ENCODE data around the gene CYB561.

CYB561 gene

GRCh38 chr17:63487014-63487339 is 40.9 kb upstream of the CYB561 start:
- no peak for FAIRE-seq

GRCh38 chr17:63486317-63487013 is 40.4 kb upstream of the CYB561 start:
- TF ChIP-seq POLR2A (IDR thresholded peaks at IDR 0.05; ENCODE audit: low read depth, low read length) (no peak), POLR2AphosphoS5 (IDR thresholded peaks at IDR 0.05; ENCODE audit: low read depth, low read length) (no peak), TAF1 (IDR thresholded peaks at IDR 0.05; ENCODE audit: borderline replicate concordance, low read depth, low read length) (no peak)
- no peak for FAIRE-seq
- peak; percentile 27 for DNase-seq (ENCODE audit: insufficient read length)

More at GRCh38 chr17:63487014-63487339, 40.9 kb upstream of the CYB561 start:
- peak; percentile 16 for DNase-seq (ENCODE audit: insufficient read length)
- TF ChIP-seq TAF1 (IDR thresholded peaks at IDR 0.05; ENCODE audit: borderline replicate concordance, low read depth, low read length): no peak

DNA sequence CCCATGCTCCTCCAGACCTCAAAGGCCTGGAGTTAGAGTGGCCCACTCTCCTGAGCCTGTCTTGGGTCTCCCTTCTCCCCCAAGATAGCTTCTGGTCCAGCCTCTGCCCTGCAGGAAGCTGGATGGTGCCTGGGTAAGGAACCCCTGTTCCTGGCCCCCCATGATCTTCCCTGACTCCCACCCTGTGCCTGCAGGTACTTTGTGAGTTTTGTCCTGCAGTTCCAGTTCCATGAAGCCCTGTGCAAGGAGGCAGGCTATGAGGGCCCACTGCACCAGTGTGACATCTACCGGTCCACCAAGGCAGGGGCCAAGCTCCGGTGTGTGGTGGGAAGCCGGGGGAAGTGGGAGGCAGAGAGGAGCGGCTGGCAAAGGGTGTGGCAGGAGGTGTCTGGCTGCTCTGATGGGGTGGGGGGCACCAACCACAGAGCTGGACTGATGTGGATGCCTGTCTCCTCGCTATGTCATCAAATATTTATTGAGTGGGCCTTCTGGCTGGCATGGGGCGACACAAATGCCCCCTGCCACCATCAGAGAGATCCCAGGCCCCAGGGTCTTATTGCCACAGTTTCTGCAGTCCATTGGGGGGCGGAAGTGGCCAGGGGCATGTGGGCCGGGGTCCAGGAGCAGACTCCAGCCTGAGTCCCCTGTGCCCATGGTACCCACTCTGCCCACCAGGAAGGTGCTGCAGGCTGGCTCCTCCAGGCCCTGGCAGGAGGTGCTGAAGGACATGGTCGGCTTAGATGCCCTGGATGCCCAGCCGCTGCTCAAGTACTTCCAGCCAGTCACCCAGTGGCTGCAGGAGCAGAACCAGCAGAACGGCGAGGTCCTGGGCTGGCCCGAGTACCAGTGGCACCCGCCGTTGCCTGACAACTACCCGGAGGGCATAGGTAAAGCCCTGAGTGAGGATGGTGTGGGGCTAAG is 37.8 kb upstream of the CYB561 start:
- TF ChIP-seq POLR2AphosphoS5 (IDR thresholded peaks at IDR 0.05; ENCODE audit: low read depth, low read length): no peak
- TF ChIP-seq TAF1 (IDR thresholded peaks at IDR 0.05; ENCODE audit: borderline replicate concordance, low read depth, low read length): no peak
- TF ChIP-seq POLR2A (IDR thresholded peaks at IDR 0.05; ENCODE audit: low read depth, low read length): no peak
- FAIRE-seq (no peak), DNase-seq (ENCODE audit: insufficient read length) (no peak)

GRCh38 chr17:63483038-63483437 is 36.9 kb upstream of the CYB561 start:
- no peak for FAIRE-seq
- DNase-seq (ENCODE audit: insufficient read length): no peak
- TF ChIP-seq POLR2AphosphoS5 (IDR thresholded peaks at IDR 0.05; ENCODE audit: low read depth, low read length) (no peak), POLR2A (IDR thresholded peaks at IDR 0.05; ENCODE audit: low read depth, low read length) (no peak), TAF1 (IDR thresholded peaks at IDR 0.05; ENCODE audit: borderline replicate concordance, low read depth, low read length) (no peak)

GRCh38 chr17:63482509-63482908 is 36.4 kb upstream of the CYB561 start:
- DNase-seq (ENCODE audit: insufficient read length): no peak
- TF ChIP-seq POLR2A (IDR thresholded peaks at IDR 0.05; ENCODE audit: low read depth, low read length): no peak
- no peak for TF ChIP-seq POLR2AphosphoS5 (IDR thresholded peaks at IDR 0.05; ENCODE audit: low read depth, low read length)
- TF ChIP-seq TAF1 (IDR thresholded peaks at IDR 0.05; ENCODE audit: borderline replicate concordance, low read depth, low read length): no peak
- no peak for FAIRE-seq

DNA sequence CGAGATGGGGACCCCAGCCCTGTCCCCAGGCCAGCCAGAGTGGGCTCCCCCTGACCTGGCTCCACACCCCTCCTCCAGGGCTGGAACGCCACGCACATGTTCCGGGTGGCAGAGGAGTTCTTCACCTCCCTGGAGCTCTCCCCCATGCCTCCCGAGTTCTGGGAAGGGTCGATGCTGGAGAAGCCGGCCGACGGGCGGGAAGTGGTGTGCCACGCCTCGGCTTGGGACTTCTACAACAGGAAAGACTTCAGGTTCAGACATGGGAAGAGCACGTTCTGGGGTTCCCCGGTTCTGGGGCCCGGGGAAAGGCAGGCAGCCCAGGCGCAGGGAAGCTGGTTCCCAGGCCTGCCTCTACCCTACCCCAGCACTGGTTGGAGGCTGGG is 35.4 kb upstream of the CYB561 start:
- FAIRE-seq: no peak
- TF ChIP-seq POLR2A (IDR thresholded peaks at IDR 0.05; ENCODE audit: low read depth, low read length) (no peak), TAF1 (IDR thresholded peaks at IDR 0.05; ENCODE audit: borderline replicate concordance, low read depth, low read length) (no peak), POLR2AphosphoS5 (IDR thresholded peaks at IDR 0.05; ENCODE audit: low read depth, low read length) (no peak)
- no peak for DNase-seq (ENCODE audit: insufficient read length)

GRCh38 chr17:63480826-63481487 is 34.9 kb upstream of the CYB561 start:
- no peak for DNase-seq (ENCODE audit: insufficient read length)
- no peak for TF ChIP-seq POLR2AphosphoS5 (IDR thresholded peaks at IDR 0.05; ENCODE audit: low read depth, low read length)
- no peak for TF ChIP-seq TAF1 (IDR thresholded peaks at IDR 0.05; ENCODE audit: borderline replicate concordance, low read depth, low read length)
- TF ChIP-seq POLR2A (IDR thresholded peaks at IDR 0.05; ENCODE audit: low read depth, low read length): no peak
- no peak for FAIRE-seq

DNA sequence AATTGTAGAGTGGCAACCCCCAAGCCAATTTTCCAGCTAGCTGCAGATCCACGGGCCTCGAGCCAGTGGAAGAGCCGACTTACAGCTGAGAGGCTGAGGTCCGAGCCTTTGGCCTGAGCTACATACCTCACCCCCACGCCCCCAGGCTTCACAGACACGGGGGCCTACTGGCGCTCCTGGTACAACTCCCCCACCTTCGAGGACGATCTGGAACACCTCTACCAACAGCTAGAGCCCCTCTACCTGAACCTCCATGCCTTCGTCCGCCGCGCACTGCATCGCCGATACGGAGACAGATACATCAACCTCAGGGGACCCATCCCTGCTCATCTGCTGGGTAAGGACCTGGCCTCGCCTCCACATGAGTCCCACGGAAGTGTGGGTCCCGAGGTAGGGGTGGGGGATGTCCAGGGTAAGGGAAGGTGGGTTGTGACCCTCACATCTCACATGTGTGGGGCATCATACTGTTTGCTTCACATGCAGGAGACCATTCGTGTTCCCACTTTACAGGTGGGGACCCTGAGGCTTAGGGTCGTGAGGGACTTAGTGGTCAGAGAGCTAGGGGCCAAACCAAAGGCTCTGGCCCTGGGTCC is 34.2 kb upstream of the CYB561 start:
- FAIRE-seq: no peak
- TF ChIP-seq POLR2A (IDR thresholded peaks at IDR 0.05; ENCODE audit: low read depth, low read length) (no peak), TAF1 (IDR thresholded peaks at IDR 0.05; ENCODE audit: borderline replicate concordance, low read depth, low read length) (no peak), POLR2AphosphoS5 (IDR thresholded peaks at IDR 0.05; ENCODE audit: low read depth, low read length) (no peak)
- no peak for DNase-seq (ENCODE audit: insufficient read length)

GRCh38 chr17:63479495-63480184 is 33.5 kb upstream of the CYB561 start:
- DNase-seq (ENCODE audit: insufficient read length) (no peak), FAIRE-seq (no peak)
- TF ChIP-seq POLR2AphosphoS5 (IDR thresholded peaks at IDR 0.05; ENCODE audit: low read depth, low read length) (no peak), TAF1 (IDR thresholded peaks at IDR 0.05; ENCODE audit: borderline replicate concordance, low read depth, low read length) (no peak), POLR2A (IDR thresholded peaks at IDR 0.05; ENCODE audit: low read depth, low read length) (no peak)

GRCh38 chr17:63478814-63479494 is 32.8 kb upstream of the CYB561 start:
- FAIRE-seq (peak; percentile 78), DNase-seq (ENCODE audit: insufficient read length) (peak; percentile 91)
- no peak for TF ChIP-seq TAF1 (IDR thresholded peaks at IDR 0.05; ENCODE audit: borderline replicate concordance, low read depth, low read length)
- no peak for TF ChIP-seq POLR2AphosphoS5 (IDR thresholded peaks at IDR 0.05; ENCODE audit: low read depth, low read length)
- no peak for TF ChIP-seq POLR2A (IDR thresholded peaks at IDR 0.05; ENCODE audit: low read depth, low read length)

Measured in GM12892 (cell line).